Measurements from ENCODE around the gene DHX34. TPM values are rescaled to one million over a fixed set of nuclear protein-coding genes. Genes with fewer than 3 reads are reported as not detected.

DHX34 gene
- total RNA-seq, 1 donor from 2014 or later: 8.0 TPM

DNA sequence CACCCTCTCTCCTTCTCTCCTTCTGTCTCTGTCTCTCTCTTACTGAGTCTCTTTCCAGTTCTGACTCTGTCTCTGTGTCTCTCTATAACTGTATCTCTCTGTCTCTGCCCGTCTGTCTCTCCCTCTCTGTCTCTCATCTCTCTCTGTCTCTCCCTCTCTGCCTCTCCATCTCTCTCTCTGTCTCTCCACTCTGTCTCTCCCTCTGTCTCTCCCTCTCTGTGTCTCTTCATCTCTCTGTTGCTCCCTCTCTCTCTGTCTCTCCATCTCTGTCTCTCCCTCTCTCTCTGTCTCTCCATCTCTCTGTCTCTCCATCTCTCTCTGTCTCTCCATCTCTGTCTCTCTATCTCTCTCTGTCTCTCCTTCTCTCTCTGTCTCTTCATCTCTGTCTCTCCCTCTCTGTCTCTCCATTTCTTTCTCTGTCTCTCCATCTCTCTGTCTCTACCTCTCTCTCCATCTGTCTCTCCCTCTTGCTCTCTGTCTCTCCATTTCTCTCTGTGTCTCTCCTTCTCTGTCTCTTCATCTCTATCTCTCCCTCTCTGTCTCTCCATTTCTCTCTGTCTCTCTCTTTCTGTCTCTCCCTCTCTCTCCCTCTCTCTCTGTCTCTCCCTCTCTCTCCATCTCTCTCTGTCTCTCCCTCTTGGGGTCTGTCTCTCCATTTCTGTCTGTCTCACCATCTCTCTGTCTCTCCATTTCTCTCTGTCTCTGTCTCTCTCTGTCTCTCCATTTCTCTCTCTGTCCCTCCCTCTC, 73.5 kb downstream of the DHX34 start:
- DNase-seq (ENCODE audit: missing footprints) (no peak), ATAC-seq (no peak)
- intact Hi-C loops (cut with DNase I): loop anchor here (10.0 kb wide), 1 partner anchor 128 kb away; no protein-coding TSS in a partner anchor

DNA sequence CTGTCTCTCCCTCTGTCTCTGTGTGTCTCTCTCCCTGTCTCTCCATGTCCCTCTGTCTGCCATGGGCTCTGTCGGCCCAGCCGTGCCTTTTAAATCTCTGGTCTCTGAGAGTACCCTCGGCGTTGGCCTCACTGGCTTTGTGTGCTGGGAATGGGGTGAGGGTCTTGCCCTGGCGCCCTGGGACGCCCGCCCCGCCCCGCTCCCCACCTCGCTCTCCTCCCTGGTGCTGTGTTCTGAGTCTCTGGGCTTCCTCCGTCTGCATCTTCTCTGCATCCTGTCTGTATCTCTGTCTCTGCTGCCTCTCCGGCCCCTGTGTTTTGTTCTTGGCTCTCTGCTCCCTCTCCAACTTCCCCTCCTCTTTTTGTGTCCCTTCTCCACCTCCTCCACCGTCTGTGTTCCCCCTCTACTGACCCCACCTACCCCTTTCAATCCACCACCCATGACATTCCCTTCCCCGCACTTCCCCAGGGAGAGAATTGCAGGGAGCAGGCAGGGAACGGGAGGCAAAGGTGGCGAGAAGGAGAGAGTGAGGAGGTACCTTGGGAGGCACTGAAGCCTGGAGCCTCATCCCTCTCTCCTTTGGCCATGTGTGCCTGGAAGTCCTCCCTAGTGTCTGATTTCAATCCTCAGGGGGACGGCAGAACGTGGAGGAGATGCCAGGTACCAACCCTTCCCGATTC, 74.2 kb downstream of the DHX34 start:
- no peak for DNase-seq (ENCODE audit: missing footprints)
- intact Hi-C loops (cut with DNase I): loop anchor here (10.0 kb wide), 1 partner anchor 129 kb away; no protein-coding TSS in a partner anchor
- ATAC-seq: no peak

GRCh38 chr19:47427241-47428176, 78.4 kb downstream of the DHX34 start:
- ATAC-seq (peak; percentile 61), DNase-seq (ENCODE audit: missing footprints) (no peak)
- intact Hi-C loops (cut with DNase I): loop anchor here (2.0 to 10.0 kb wide), 2 partner anchors 133 to 279 kb away; no protein-coding TSS in a partner anchor

- intact Hi-C loops (cut with DNase I): loop anchor here (10.0 kb wide), 1 partner anchor 134 kb away; no protein-coding TSS in a partner anchor
- DNase-seq (ENCODE audit: missing footprints) (peak; percentile 87), ATAC-seq (peak; percentile 88)
These were observed 79.2 kb downstream of the DHX34 start for GRCh38 chr19:47428177-47428894.

GRCh38 chr19:47429140-47429793, 80.2 kb downstream of the DHX34 start:
- ATAC-seq (no peak), DNase-seq (ENCODE audit: missing footprints) (no peak)
- intact Hi-C loops (cut with DNase I): loop anchor here (10.0 kb wide), 1 partner anchor 134 kb away; no protein-coding TSS in a partner anchor

GRCh38 chr19:47430041-47430802, 81.1 kb downstream of the DHX34 start:
- no peak for ATAC-seq
- intact Hi-C loops (cut with DNase I): loop anchor here (10.0 kb wide), 1 partner anchor 175 kb away; the partner anchor contains the start of gene BICRA
- no peak for DNase-seq (ENCODE audit: missing footprints)

DNA sequence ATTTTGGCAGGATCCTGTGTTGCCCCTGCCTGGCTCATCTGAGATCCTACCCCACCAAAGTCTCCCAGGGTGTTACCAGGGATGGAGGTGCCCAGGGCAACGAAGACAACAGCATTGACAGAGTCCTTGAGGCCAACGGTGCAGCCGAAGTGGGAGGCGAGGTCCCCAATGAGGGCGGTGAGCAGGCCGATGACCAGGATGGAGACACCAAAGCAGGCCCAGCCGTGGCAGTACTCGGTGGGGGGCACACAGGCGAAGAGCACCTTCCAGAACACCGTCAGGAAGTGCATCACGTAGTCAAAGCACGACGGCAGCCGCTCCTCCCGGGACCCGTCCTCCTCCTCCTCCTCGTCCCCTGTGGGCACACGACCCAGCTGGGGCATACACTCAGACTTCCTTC, 83.0 kb downstream of the DHX34 start:
- intact Hi-C loops (cut with DNase I): loop anchor here (10.0 kb wide), 1 partner anchor 173 kb away; the partner anchor contains the start of gene BICRA
- DNase-seq (ENCODE audit: missing footprints) (no peak), ATAC-seq (no peak)

Other genes with a start within 250 kb of the DHX34 start
- 20.5 TPM for gene ZC3H4, start 235.5 kb upstream of the DHX34 start, total RNA-seq
- gene SAE1, start 218.5 kb upstream of the DHX34 start, total RNA-seq: 45.1 TPM
- gene BBC3, start 118.1 kb upstream of the DHX34 start, total RNA-seq: 5.0 TPM
- gene CCDC9, start 92.8 kb upstream of the DHX34 start, total RNA-seq: 21.2 TPM
- gene INAFM1, start 74.4 kb upstream of the DHX34 start, total RNA-seq: 11.2 TPM
- 5.0 TPM for gene C5AR1, start 39.5 kb upstream of the DHX34 start, total RNA-seq
- 0.95 TPM for gene C5AR2, start 17.1 kb upstream of the DHX34 start, total RNA-seq
- gene MEIS3, start 70.2 kb downstream of the DHX34 start, total RNA-seq: 3.8 TPM
- gene SLC8A2, start 122.6 kb downstream of the DHX34 start, total RNA-seq: 0.46 TPM
- 9.1 TPM for gene KPTN, start 134.9 kb downstream of the DHX34 start, total RNA-seq
- 119 TPM for gene NAPA, start 165.7 kb downstream of the DHX34 start, total RNA-seq
- 1.2 TPM for gene ZNF541, start 223.8 kb downstream of the DHX34 start, total RNA-seq

Data from Right ventricle myocardium inferior (tissue), 1 donor.